CD14-positive monocyte (primary cell): ENCODE results near the gene CPEB1. TPM values are rescaled to one million over a fixed set of nuclear protein-coding genes. Genes with fewer than 3 reads are reported as not detected.

Experiments used
- DNase-seq, 3 donors: peaks; one replicate each; pipeline ENCODE4 v3.0.0-alpha.2; 2011 to 2022
- H2AFZ ChIP-seq: 2 replicates; pipeline ENCODE4 v1.6.0; 2012; ENCODE audit warnings: mild to moderate bottlenecking, low read depth, low read length, inconsistent platforms; ENCODE audit not compliant: insufficient read depth, poor library complexity, severe bottlenecking
- H3K27ac ChIP-seq, 2 donors: 1 replicate in 1 of 2; 2 replicates in 1 of 2; pipeline ENCODE4 v1.5.1; 2012 to 2013; ENCODE audit warnings: low read length in 2 of 2, control low read depth in 1 of 2, inconsistent platforms in 1 of 2, low read depth in 1 of 2, mild to moderate bottlenecking in 1 of 2
- H3K27me3 ChIP-seq, 2 donors: one replicate each; pipeline versions ENCODE4 v1.6.0 to v1.6.1; 2011 to 2013; ENCODE audit warnings: low read length in 2 of 2; ENCODE audit not compliant: control insufficient read depth in 2 of 2, insufficient read depth in 2 of 2
- H3K36me3 ChIP-seq, 2 donors: replicated peaks in 1 of 2; 1 replicate in 1 of 2; 2 replicates in 1 of 2; pipeline versions ENCODE4 v1.5.1 to v1.6.1; 2012 to 2013; ENCODE audit warnings: low read length in 2 of 2, control low read depth in 1 of 2, inconsistent platforms in 1 of 2, mild to moderate bottlenecking in 1 of 2; ENCODE audit not compliant: insufficient read depth in 2 of 2, control insufficient read depth in 1 of 2
- H3K4me1 ChIP-seq, 2 donors: 1 replicate in 1 of 2; 2 replicates in 1 of 2; pipeline versions ENCODE4 v1.5.1 to v1.6.1; 2012 to 2013; ENCODE audit warnings: low read length in 2 of 2, control low read depth in 1 of 2, inconsistent platforms in 1 of 2, mild to moderate bottlenecking in 1 of 2, moderate library complexity in 1 of 2; ENCODE audit not compliant: insufficient read depth in 2 of 2, control insufficient read depth in 1 of 2
- H3K4me2 ChIP-seq: replicated peaks from 2 replicates; pipeline ENCODE3; 2012; ENCODE audit warnings: low read length, moderate library complexity, mild to moderate bottlenecking; ENCODE audit not compliant: poor library complexity, severe bottlenecking; ENCODE audit errors: extremely low read depth
- H3K4me3 ChIP-seq, 3 experiments: fragments of 200-600 bp in 1 of 3; sonication (generic) in 1 of 3; replicated peaks in 1 of 3; 1 replicate in 2 of 3; 2 replicates in 1 of 3; pipeline ENCODE4 v1.5.1; 2011 to 2013; ENCODE audit warnings: low read length in 3 of 3, mild to moderate bottlenecking in 3 of 3, control low read depth in 2 of 3, low read depth in 2 of 3, inconsistent platforms in 1 of 3, moderate library complexity in 1 of 3
- H3K79me2 ChIP-seq: 2 replicates; pipeline ENCODE4 v1.6.0; 2012; ENCODE audit warnings: mild to moderate bottlenecking, control low read depth, inconsistent platforms, low read length, moderate library complexity; ENCODE audit not compliant: insufficient read depth
- H3K9ac ChIP-seq: 2 replicates; pipeline ENCODE4 v1.6.0; 2017; ENCODE audit warnings: low read length, mild to moderate bottlenecking; ENCODE audit not compliant: insufficient read depth, poor library complexity, severe bottlenecking
- H3K9me3 ChIP-seq, 2 donors: replicated peaks in 1 of 2; 1 replicate in 1 of 2; 2 replicates in 1 of 2; pipeline versions ENCODE4 v1.5.1 to v1.6.1; 2012 to 2013; ENCODE audit warnings: low read length in 2 of 2, control low read depth in 1 of 2; ENCODE audit not compliant: control insufficient read depth in 1 of 2, insufficient read depth in 1 of 2
- H4K20me1 ChIP-seq: 2 replicates; pipeline ENCODE4 v1.6.0; 2012; ENCODE audit warnings: mild to moderate bottlenecking, low read length, control low read depth, moderate library complexity; ENCODE audit not compliant: insufficient read depth
- H3K27ac Mint-ChIP-seq, 7 donors: one replicate each; pipeline ENCODE4 v1.8.0; 2020; ENCODE audit warnings: mild to moderate bottlenecking in 7 of 7, mixed read lengths in 7 of 7, moderate library complexity in 6 of 7, inconsistent platforms in 2 of 7
- H3K27me3 Mint-ChIP-seq, 3 donors: one replicate each; pipeline ENCODE4 v1.8.0; 2021 to 2022; ENCODE audit warnings: low read depth in 3 of 3, mild to moderate bottlenecking in 3 of 3, mixed read lengths in 3 of 3, moderate library complexity in 3 of 3, inconsistent platforms in 1 of 3
- H3K36me3 Mint-ChIP-seq, 2 donors: one replicate each; pipeline ENCODE4 v1.8.0; 2020; ENCODE audit warnings: mixed read lengths in 2 of 2, inconsistent platforms in 1 of 2, mild to moderate bottlenecking in 1 of 2
- H3K4me1 Mint-ChIP-seq: one replicate; pipeline ENCODE4 v1.8.0; 2020; ENCODE audit warnings: mild to moderate bottlenecking, mixed read lengths
- H3K4me3 Mint-ChIP-seq, 2 donors: one replicate each; pipeline ENCODE4 v1.8.0; 2020; ENCODE audit warnings: mild to moderate bottlenecking in 2 of 2, mixed read lengths in 2 of 2, moderate library complexity in 1 of 2
- H3K9me3 Mint-ChIP-seq, 7 donors: one replicate each; pipeline ENCODE4 v1.8.0; 2020 to 2022; ENCODE audit warnings: mixed read lengths in 7 of 7, mild to moderate bottlenecking in 6 of 7, moderate library complexity in 6 of 7, inconsistent platforms in 2 of 7
- CTCF ChIP-seq: fragments of 200-600 bp; IDR thresholded peaks from one replicate; pipeline ENCODE4 v1.8.0; 2022; ENCODE audit warnings: antibody characterized with exemption, mild to moderate bottlenecking
- WGBS: methylation state at CpG from one replicate; pipeline ENCODE4 v1.1.5; 2013; ENCODE audit warnings: missing lambda C conversion rate; ENCODE audit not compliant: insufficient coverage; 5-methylcytosine and 5-hydroxymethylcytosine counted together
- intact Hi-C, 2 donors: fragments of 100-400 bp; cut with micrococcal nuclease; formaldehyde crosslinking; loops; one replicate each; pipeline versions ENCODE4 v1.15.0 to v1.15.1; 2023
- polyA minus RNA-seq: library from RNA; depleted of rRNA, polyadenylated mRNA; stranded (reverse); fragments of >200 nt; gene quantifications from 2 replicates; pipeline ENCODE4 v1.2.3, GENCODE V29; 2012
- polyA plus RNA-seq, 3 donors: library from polyadenylated mRNA; depleted of rRNA in 1 of 3; unstranded in 2 of 3; stranded (reverse) in 1 of 3; fragments of 300-500 nt in 2 of 3; fragments of >200 nt in 1 of 3; fragmentation: Illumina TruSeq in 2 of 3; gene quantifications; 1 replicate in 2 of 3; 2 replicates in 1 of 3; pipeline ENCODE4 v1.2.3, GENCODE V29; 2012 to 2021
- total RNA-seq, 12 experiments: library from RNA in 1 of 12; stranded (reverse) in 1 of 12; fragments of 120-200 nt in 1 of 12; gene quantifications; one replicate each; pipeline ENCODE4 v1.2.4 and lab custom pipeline; 2013 to 2026; ENCODE audit warnings: mixed read lengths in 6 of 12, inconsistent platforms in 1 of 12

CPEB1 gene
- total RNA-seq (2013): not detected
- not detected for polyA plus RNA-seq
- 0.08 TPM in 1 of 2 replicates, not detected in the other for polyA minus RNA-seq
- 0 to 2.5 (median 0.16) reads per million in 11 experiments for total RNA-seq (lab: John Stamatoyannopoulos, UW)

- peak within 1 kb of the TSS; percentile 74 for H3K4me2 ChIP-seq
- H3K27ac ChIP-seq: no peak within 1 kb of the TSS
- H3K9me3 ChIP-seq: peaks cover 8 to 16% of the 10 kb centered on the region in 2 donors
- Mint-ChIP-seq H3K27ac (no peak within 1 kb of the TSS), H3K4me3 (peak within 1 kb of the TSS; percentile 61 to 84), H3K4me1 (peaks cover 9% of the 10 kb centered on the region), H3K27me3 (peaks cover 60 to 81% (median 63%) of the 10 kb centered on the region in 3 donors), H3K36me3 (no peaks in the 10 kb centered on the region), H3K9me3 (peaks cover 0 to 13% (median 10%) of the 10 kb centered on the region in 7 donors)
- no peaks in the 10 kb centered on the region for H3K79me2 ChIP-seq
- H3K27me3 ChIP-seq: peaks cover 35 to 66% of the 10 kb centered on the region in 2 donors
- H3K36me3 ChIP-seq: no peaks in the 10 kb centered on the region
- peak within 1 kb of the TSS; percentile 56 for H2AFZ ChIP-seq
- peak in 1 of 3 donors; percentile 11 for DNase-seq
- H3K9ac ChIP-seq: peak within 1 kb of the TSS; percentile 32
- WGBS: 10% methylated on average over 90 of the region's 96 CpGs
- intact Hi-C loops: no loop called here
- H3K4me3 ChIP-seq: peak within 1 kb of the TSS in 2 of 3 experiments; percentile 4 to 62
- H4K20me1 ChIP-seq: no peaks in the 10 kb centered on the region
- no peak for TF ChIP-seq CTCF
- H3K4me1 ChIP-seq: peaks cover 6 to 18% of the 10 kb centered on the region in 2 donors
Measured at GRCh38 chr15:82647045-82647834, at the start of gene CPEB1. Gene CPEB1 (minus strand): TSS chr15:82647363. CDS start chr15:82628459, 18,904 bp downstream.

GRCh38 chr15:82692171-82692570 is 45.0 kb upstream of the CPEB1 start:
- intact Hi-C loops: no loop called here
- 90% methylated on average over 17 of the region's 23 CpGs for WGBS
- no peaks in the 10 kb centered on the region for H3K36me3 ChIP-seq

More at GRCh38 chr15:82692171-82692570, 45.0 kb upstream of the CPEB1 start:
- Histone ChIP-seq H3K27me3 (no peaks in the 10 kb centered on the region), H3K4me1 (no peaks in the 10 kb centered on the region), H3K27ac (no peak overlapping the region), H4K20me1 (no peaks in the 10 kb centered on the region), H3K4me2 (no peak overlapping the region), H3K9ac (no peak overlapping the region), H3K79me2 (no peaks in the 10 kb centered on the region), H3K9me3 (no peaks in the 10 kb centered on the region), H2AFZ (no peak overlapping the region), H3K4me3 (no peak overlapping the region)
- peak overlapping the region in 2 of 7 donors; percentile 54 to 69 for H3K27ac Mint-ChIP-seq
- H3K27me3 Mint-ChIP-seq: peaks cover 2 to 14% (median 5%) of the 10 kb centered on the region in 3 donors
- no peak for TF ChIP-seq CTCF
- no peaks in the 10 kb centered on the region for H3K4me1 Mint-ChIP-seq
- peaks cover 0 to 3% (median 0%) of the 10 kb centered on the region in 7 donors for H3K9me3 Mint-ChIP-seq
- no peak overlapping the region for H3K4me3 Mint-ChIP-seq
- no peaks in the 10 kb centered on the region for H3K36me3 Mint-ChIP-seq
- DNase-seq: no peak
